Kidney (tissue), 14 donors: ENCODE results near the gene ADRA2C. TPM values are rescaled to one million over a fixed set of nuclear protein-coding genes. Genes with fewer than 3 reads are reported as not detected.

Experiments
- DNase-seq, 5 donors: peaks; one replicate each; pipeline ENCODE4 v3.0.0-alpha.2; 2013 to 2020
- FAIRE-seq: peaks from 2 replicates; lab custom pipeline; 2012; peaks lifted over from hg19 to GRCh38; lab: Jason Lieb, UNC
- H3K27ac ChIP-seq, 2 donors: one replicate each; pipeline ENCODE4 v1.7.0; 2013; ENCODE audit warnings: low read depth in 2 of 2, low read length in 2 of 2, inconsistent platforms in 1 of 2
- H3K27me3 ChIP-seq: one replicate; pipeline ENCODE4 v1.7.1; 2013; ENCODE audit warnings: low read length, inconsistent platforms; ENCODE audit not compliant: control insufficient read depth, insufficient read depth
- H3K36me3 ChIP-seq, 3 donors: one replicate each; pipeline versions ENCODE4 v1.7.0 to v1.7.1; 2013; ENCODE audit warnings: low read length in 3 of 3, control low read depth in 1 of 3, inconsistent platforms in 1 of 3; ENCODE audit not compliant: insufficient read depth in 3 of 3, control insufficient read depth in 2 of 3
- H3K4me1 ChIP-seq, 3 donors: one replicate each; pipeline versions ENCODE4 v1.7.0 to v1.7.1; 2013; ENCODE audit warnings: low read length in 3 of 3, inconsistent platforms in 1 of 3, low read depth in 1 of 3; ENCODE audit not compliant: control insufficient read depth in 2 of 3, insufficient read depth in 2 of 3
- H3K4me3 ChIP-seq, 3 donors: one replicate each; pipeline versions ENCODE4 v1.7.0 to v1.8.1; 2013; ENCODE audit warnings: low read length in 3 of 3, control low read depth in 1 of 3, inconsistent platforms in 1 of 3
- H3K9ac ChIP-seq, 3 donors: one replicate each; pipeline versions ENCODE4 v1.7.0 to v1.7.1; 2013; ENCODE audit warnings: low read length in 3 of 3, control low read depth in 1 of 3, inconsistent platforms in 1 of 3
- H3K9me3 ChIP-seq, 3 donors: one replicate each; pipeline versions ENCODE4 v1.7.0 to v1.7.1; 2013; ENCODE audit warnings: low read length in 3 of 3, control low read depth in 1 of 3, inconsistent platforms in 1 of 3; ENCODE audit not compliant: control insufficient read depth in 2 of 3, insufficient read depth in 1 of 3
- CTCF ChIP-seq: IDR thresholded peaks from 3 replicates; pipeline ENCODE4 v1.5.1; 2012; ENCODE audit warnings: mild to moderate bottlenecking, moderate library complexity, borderline replicate concordance; ENCODE audit not compliant: insufficient read depth; ENCODE audit errors: extremely low read depth
- intact Hi-C: fragments of 100-400 bp; cut with DNase I; formaldehyde crosslinking; loops from one replicate; pipeline ENCODE4 v1.11.1; 2022
- polyA plus RNA-seq: library from polyadenylated mRNA; stranded (reverse); fragments of 350-450 nt; fragmentation: Illumina TruSeq; extraction: RNeasy Lipid Tissue Mini Kit (QIAGEN cat#74804); gene quantifications from one replicate; pipeline ENCODE4 v1.2.3, GENCODE V29; 2014; ENCODE audit warnings: low read depth, low replicate concordance; ENCODE audit not compliant: insufficient read depth
- total RNA-seq: library from RNA; stranded (reverse); fragmentation: NEBNext Ultra II Directional; extraction: Animal tissue kit (Norgen Biotek cat#: 25700); gene quantifications from one replicate; pipeline ENCODE4 v1.2.1, GENCODE V29; 2021
- donor health status: control.
- donor health status: control.
- donor health status: control.
- donor health status: control.
- donor health status: control.
- donor health status: DM: yes; HTN: yes; CAD: no.
- donor health status: Normal renal cell carcinoma (clear cell type).

Gene ADRA2C
- total and polyA plus RNA-seq, 2 donors from 2014 or later = 21.9 to 36.2 TPM

GRCh38 chr4:3787489-3788365 lies 21.5 kb downstream of the ADRA2C start:
- DNase-seq = peak in 1 of 5 donors; percentile 53
- H3K4me3 ChIP-seq = no peak overlapping the region
- intact Hi-C loops = no loop called here
- H3K9me3 ChIP-seq = no peaks in the 10 kb centered on the region
- no peak overlapping the region for H3K27ac ChIP-seq
- H3K36me3 ChIP-seq = no peaks in the 10 kb centered on the region
- FAIRE-seq = no peak
- no peaks in the 10 kb centered on the region for H3K27me3 ChIP-seq
- H3K9ac ChIP-seq = no peak overlapping the region
- TF ChIP-seq CTCF = no peak
- peaks cover 0 to 2% (median 0%) of the 10 kb centered on the region in 3 donors for H3K4me1 ChIP-seq

GRCh38 chr4:3788366-3788660 lies 22.1 kb downstream of the ADRA2C start:
- Histone ChIP-seq H3K9me3 (peaks cover 0 to 1% (median 0%) of the 10 kb centered on the region in 3 donors), H3K36me3 (no peaks in the 10 kb centered on the region), H3K4me3 (no peak overlapping the region), H3K9ac (no peak overlapping the region), H3K27ac (no peak overlapping the region), H3K27me3 (no peaks in the 10 kb centered on the region), H3K4me1 (peaks cover 0 to 2% (median 0%) of the 10 kb centered on the region in 3 donors)
- TF ChIP-seq CTCF = no peak
- intact Hi-C loops = no loop called here
- FAIRE-seq = no peak
- DNase-seq = peak in 1 of 5 donors; percentile 68

- no peak overlapping the region for H3K9ac ChIP-seq
- H3K4me1 ChIP-seq = no peaks in the 10 kb centered on the region
- H3K9me3 ChIP-seq = peaks cover 0 to 6% (median 0%) of the 10 kb centered on the region in 3 donors
- TF ChIP-seq CTCF = no peak
- no peak overlapping the region for H3K27ac ChIP-seq
- intact Hi-C loops = no loop called here
- no peaks in the 10 kb centered on the region for H3K36me3 ChIP-seq
- peak in 1 of 5 donors; percentile 29 for DNase-seq
- H3K4me3 ChIP-seq = no peak overlapping the region
- no peaks in the 10 kb centered on the region for H3K27me3 ChIP-seq
- no peak for FAIRE-seq
Observed at GRCh38 chr4:3789587-3789986, 23.4 kb downstream of the ADRA2C start.
